Measurements from ENCODE around the gene AARS2. TPM values are rescaled to one million over a fixed set of nuclear protein-coding genes. Genes with fewer than 3 reads are reported as not detected.

AARS2 gene
- total and polyA plus RNA-seq, 9 of the 15 experiments (the other 6 are each of a cell fraction or from before 2014, with no cell fraction given): 0.97 to 34.0 (median 18.3) TPM

GRCh38 chr6:44255105-44255808 lies 57.9 kb downstream of the AARS2 start (continued):
- TF ChIP-seq ATF3 (IDR thresholded peaks at IDR 0.05) (no peak), ATF3 (CRISPR knock-in tag; conservative IDR thresholded peaks at IDR 0.05) (peak; percentile 82), IRF1 (CRISPR knock-in tag; IDR thresholded peaks at IDR 0.05; ENCODE audit: borderline replicate concordance) (0 out of 2 replicates have a peak, but pooled peaks have one; percentile 18), SIN3A (IDR thresholded peaks at IDR 0.05; ENCODE audit: borderline replicate concordance in 2 of 2, control insufficient read depth in 1 of 2, low read depth in 2 of 2, low read length in 2 of 2) (peak in 1 of 2 experiments; percentile 40; a peak in 1 of 4 replicates), RBFOX2 (IDR thresholded peaks at IDR 0.05; ENCODE audit: low read depth, low read length) (peak; percentile 71), ZNF316 (IDR thresholded peaks at IDR 0.05) (0 out of 2 replicates have a peak, but pooled peaks have one; percentile 1), RBM22 (IDR thresholded peaks at IDR 0.05; ENCODE audit: low read depth, low read length, poor library complexity, severe bottlenecking) (peak; percentile 60), FOXK1 (CRISPR knock-in tag; IDR thresholded peaks at IDR 0.05; ENCODE audit: borderline replicate concordance) (peak; percentile 71; the same call in 1 of the 2 replicates), SUPT5H (IDR thresholded peaks at IDR 0.05) (peak; percentile 32), ZNF175 (CRISPR knock-in tag; IDR thresholded peaks at IDR 0.05; ENCODE audit: low read depth) (no peak), FOXA3 (CRISPR knock-in tag; conservative IDR thresholded peaks at IDR 0.05 in 1 of 2, IDR thresholded peaks at IDR 0.05 in 1 of 2) (0 out of 4 replicates have a peak, but pooled peaks of 1 of the 2 experiments have one; percentile 63), RFX5 (IDR thresholded peaks at IDR 0.05; ENCODE audit: low read depth, low read length) (no peak), WHSC1 (IDR thresholded peaks at IDR 0.05; ENCODE audit: low read length) (peak; percentile 61)
- TF ChIP-seq, protein P1, sequence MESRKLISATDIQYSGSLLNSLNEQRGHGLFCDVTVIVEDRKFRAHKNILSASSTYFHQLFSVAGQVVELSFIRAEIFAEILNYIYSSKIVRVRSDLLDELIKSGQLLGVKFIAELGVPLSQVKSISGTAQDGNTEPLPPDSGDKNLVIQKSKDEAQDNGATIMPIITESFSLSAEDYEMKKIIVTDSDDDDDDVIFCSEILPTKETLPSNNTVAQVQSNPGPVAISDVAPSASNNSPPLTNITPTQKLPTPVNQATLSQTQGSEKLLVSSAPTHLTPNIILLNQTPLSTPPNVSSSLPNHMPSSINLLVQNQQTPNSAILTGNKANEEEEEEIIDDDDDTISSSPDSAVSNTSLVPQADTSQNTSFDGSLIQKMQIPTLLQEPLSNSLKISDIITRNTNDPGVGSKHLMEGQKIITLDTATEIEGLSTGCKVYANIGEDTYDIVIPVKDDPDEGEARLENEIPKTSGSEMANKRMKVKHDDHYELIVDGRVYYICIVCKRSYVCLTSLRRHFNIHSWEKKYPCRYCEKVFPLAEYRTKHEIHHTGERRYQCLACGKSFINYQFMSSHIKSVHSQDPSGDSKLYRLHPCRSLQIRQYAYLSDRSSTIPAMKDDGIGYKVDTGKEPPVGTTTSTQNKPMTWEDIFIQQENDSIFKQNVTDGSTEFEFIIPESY (CRISPR knock-in tag; IDR thresholded peaks at IDR 0.05): peak; percentile 25; the same call in 1 of the 2 replicates
- TF ChIP-seq, protein P2, sequence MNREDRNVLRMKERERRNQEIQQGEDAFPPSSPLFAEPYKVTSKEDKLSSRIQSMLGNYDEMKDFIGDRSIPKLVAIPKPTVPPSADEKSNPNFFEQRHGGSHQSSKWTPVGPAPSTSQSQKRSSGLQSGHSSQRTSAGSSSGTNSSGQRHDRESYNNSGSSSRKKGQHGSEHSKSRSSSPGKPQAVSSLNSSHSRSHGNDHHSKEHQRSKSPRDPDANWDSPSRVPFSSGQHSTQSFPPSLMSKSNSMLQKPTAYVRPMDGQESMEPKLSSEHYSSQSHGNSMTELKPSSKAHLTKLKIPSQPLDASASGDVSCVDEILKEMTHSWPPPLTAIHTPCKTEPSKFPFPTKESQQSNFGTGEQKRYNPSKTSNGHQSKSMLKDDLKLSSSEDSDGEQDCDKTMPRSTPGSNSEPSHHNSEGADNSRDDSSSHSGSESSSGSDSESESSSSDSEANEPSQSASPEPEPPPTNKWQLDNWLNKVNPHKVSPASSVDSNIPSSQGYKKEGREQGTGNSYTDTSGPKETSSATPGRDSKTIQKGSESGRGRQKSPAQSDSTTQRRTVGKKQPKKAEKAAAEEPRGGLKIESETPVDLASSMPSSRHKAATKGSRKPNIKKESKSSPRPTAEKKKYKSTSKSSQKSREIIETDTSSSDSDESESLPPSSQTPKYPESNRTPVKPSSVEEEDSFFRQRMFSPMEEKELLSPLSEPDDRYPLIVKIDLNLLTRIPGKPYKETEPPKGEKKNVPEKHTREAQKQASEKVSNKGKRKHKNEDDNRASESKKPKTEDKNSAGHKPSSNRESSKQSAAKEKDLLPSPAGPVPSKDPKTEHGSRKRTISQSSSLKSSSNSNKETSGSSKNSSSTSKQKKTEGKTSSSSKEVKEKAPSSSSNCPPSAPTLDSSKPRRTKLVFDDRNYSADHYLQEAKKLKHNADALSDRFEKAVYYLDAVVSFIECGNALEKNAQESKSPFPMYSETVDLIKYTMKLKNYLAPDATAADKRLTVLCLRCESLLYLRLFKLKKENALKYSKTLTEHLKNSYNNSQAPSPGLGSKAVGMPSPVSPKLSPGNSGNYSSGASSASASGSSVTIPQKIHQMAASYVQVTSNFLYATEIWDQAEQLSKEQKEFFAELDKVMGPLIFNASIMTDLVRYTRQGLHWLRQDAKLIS (CRISPR knock-in tag; IDR thresholded peaks at IDR 0.05): peak; percentile 48; the same call in 1 of the 2 replicates
